Frontal cortex (tissue), 4 donors: Measurements from ENCODE around the gene U2AF1L4. TPM values are rescaled to one million over a fixed set of nuclear protein-coding genes. Genes with fewer than 3 reads are reported as not detected.

Experiments used
- DNase-seq, 2 donors: peaks; one replicate each; pipeline ENCODE4 v3.0.0; 2012; ENCODE audit warnings: low spot score in 2 of 2
- FAIRE-seq: peaks from 2 replicates; lab custom pipeline; 2012; peaks lifted over from hg19 to GRCh38; lab: Jason Lieb, UNC
- total RNA-seq: library from RNA; depleted of rRNA; stranded (reverse); fragments of >200 nt; gene quantifications from one replicate; pipeline ENCODE4 v1.2.3, GENCODE V29; 2014
- donor health status: control.
- donor health status: control.
- donor health status: control.

The U2AF1L4 gene
- total RNA-seq, 1 donor from 2014 or later: 9.4 TPM

DNA sequence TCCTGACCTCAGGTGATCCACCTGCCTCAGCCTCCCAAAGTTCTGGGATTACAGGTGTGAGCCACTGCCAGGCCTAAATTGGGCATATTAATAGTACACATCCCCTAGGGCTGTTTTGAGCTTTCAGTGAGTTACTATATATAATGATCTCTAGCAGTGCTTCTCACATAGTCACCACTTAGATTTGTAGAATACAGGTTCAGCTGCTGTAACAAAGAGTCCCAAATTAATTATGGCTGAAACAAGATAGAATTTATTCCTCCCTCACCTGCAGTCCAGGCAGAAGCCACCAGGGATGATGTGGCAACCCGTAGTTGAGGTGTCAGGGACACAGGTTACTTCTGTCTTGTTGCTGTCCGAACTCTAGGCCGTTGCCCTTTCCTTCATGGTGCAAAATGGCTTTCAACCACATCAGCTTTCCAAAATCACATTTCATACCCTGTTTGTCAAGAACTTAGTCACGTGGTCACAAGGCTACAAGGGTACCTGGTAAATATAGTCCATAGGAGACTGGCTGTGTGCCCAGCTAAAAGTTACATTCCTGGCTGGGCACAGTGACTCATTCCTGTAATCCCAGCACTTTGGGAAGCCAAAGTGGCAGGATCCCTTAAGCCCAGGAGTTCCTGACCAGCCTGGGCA lies 15.6 kb upstream of the U2AF1L4 start:
- DNase-seq (no peak), FAIRE-seq (no peak)

DNA sequence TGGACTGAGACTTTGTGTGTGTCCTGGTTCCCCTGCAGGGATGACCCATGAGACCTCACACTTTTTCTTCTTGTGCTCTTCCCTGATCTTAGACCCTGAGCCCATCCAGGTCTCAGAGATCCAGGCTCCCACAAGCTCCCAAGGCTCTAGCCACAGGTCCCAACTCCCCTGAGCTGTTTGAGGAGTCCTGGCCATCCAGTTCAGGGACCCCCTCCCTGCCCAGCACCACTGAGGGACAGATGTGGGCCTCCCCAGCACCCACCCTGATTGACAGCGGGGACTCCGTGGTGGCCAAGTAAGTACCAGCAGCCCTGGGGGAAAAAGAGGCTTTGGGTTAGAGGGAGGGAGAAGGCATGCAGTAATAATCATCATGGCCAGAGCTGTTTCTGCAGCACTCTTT lies 14.5 kb upstream of the U2AF1L4 start:
- no peak for FAIRE-seq
- no peak for DNase-seq

GRCh38 chr19:35757749-35758608 lies 12.8 kb upstream of the U2AF1L4 start, which contains the start of gene PROSER3:
Gene PROSER3 (plus strand): TSS chr19:35758176. CDS start chr19:35758216, 40 bp downstream.
- FAIRE-seq: peak; percentile 98
- peak; percentile 93 to 96 for DNase-seq

DNA sequence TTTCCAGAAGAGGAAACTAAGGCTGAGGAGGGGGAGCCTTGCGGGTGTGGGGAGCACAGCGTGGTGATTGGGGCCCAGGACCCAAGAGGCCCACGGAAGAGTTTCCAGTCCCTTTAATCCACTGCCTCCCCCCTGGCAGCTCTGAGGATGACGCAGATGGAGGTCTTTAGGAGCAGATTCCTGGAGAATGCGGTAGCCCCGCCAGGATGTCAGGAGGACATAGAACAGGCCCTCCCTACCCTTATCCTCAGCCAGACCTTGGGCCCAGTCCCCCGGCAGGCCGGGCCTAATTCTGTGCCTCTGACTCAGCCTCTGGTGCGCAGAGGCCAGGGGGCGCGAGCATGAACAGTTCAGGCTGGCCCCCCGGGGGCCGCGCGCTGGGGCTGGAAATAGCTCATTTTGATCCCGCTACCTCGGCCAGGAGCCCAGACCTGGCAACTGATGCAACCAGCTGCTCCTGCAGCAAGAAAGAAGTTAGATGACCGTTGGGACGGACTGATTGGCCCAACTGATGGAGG lies 12.1 kb upstream of the U2AF1L4 start:
- DNase-seq (peak in 1 of 2 donors; percentile 29), FAIRE-seq (no peak)

GRCh38 chr19:35756377-35757230 lies 11.4 kb upstream of the U2AF1L4 start, which contains the start of gene HSPB6:
Gene HSPB6 (minus strand): TSS chr19:35757029. CDS start chr19:35757008, 21 bp downstream.
- FAIRE-seq: no peak

DNA sequence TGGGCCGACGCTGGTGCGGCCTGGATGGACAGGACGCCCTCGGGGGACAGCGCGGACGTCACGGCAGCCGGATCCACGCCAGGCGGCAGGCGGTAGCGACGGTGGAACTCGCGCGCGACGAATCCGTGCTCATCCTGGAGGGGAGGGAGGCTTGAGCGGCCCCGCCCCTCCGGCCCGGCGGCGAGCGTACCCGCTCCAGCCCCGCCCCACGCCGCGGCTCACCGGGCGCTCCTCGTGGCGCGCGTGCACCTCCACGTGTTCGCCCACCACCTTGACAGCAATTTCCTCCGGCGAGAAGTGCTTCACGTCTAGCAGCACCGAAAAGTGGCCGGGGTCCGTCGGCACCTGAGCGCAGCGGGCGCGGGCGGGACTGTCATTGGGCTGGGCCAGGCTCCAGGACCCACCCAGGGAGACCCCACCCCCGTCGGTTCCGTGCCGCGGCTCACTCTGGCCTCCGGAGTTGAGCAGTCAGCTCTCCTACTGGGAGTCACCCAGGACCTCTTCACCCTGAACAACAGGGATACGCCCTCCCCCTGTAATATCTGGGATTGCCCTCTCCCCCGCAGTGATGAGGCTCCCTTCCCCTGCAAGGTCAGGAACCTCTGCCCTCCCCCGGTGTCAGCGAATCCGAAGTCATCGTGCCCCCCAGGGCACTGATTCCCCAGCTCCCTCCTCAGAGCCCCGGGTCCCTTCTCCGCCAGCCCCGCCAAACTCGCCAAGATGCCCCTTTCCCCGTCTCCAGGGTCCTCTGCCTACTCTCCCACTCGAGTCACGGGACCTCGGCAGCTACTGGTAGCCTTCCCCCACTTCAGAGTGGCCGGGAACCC lies 10.5 kb upstream of the U2AF1L4 start:
- FAIRE-seq (no peak), DNase-seq (peak in 1 of 2 donors; percentile 30)

More at GRCh38 chr19:35756377-35757230, 11.4 kb upstream of the U2AF1L4 start, which contains the start of gene HSPB6:
- peak in 1 of 2 donors; percentile 24 for DNase-seq

- DNase-seq (no peak), FAIRE-seq (no peak)
Observed at GRCh38 chr19:35755131-35755549, 9.9 kb upstream of the U2AF1L4 start.

GRCh38 chr19:35754370-35755130 lies 9.3 kb upstream of the U2AF1L4 start:
- no peak for FAIRE-seq
- DNase-seq: no peak

- no peak for DNase-seq
- FAIRE-seq: no peak
Observed at GRCh38 chr19:35753634-35754369, 8.6 kb upstream of the U2AF1L4 start.

GRCh38 chr19:35752746-35753350 lies 7.6 kb upstream of the U2AF1L4 start:
- DNase-seq: no peak
- FAIRE-seq: no peak

DNA sequence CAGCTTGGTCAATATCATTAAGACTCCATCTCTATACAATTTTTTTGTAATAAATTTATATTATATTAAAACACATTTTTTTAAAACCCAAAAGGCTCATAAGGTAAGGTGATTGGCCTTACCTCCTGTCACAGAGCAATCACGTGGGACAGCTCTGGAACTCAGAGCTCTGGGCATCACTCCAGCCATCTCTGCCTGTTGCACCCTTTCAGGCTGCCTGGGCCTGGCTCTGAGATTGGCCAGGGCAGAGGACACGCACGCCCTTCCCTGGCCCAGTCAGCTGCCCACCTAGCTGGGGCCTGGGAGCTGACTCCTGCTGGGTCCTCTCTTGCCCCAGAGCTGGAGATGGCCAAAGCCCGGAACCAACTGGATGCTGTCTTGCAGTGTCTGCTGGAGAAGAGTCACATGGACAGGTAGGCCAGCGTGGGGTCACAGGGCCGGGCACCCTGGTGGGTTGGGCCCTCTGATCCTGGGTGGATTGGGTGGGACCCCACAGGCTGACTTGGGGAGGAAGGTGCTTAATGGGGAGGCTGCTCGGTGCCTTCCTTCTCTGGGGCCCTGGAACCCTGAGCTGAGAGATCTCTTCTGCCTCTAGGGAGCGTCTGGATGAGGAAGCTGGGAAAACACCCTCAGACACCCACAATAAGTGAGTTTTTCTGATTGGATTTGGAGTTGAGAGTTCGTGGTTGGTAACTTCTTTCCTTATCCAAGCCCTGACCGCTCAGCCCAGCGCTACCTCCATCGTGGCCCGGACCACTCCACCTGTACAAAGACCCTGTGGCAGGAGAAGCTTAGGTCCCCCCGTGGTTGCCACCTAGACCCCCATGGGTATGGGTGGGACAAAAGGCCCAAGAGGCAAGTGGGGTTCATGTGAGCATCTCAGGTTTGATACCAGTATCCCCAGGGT lies 6.9 kb upstream of the U2AF1L4 start:
- DNase-seq: no peak
- no peak for FAIRE-seq

GRCh38 chr19:35750167-35750566 lies 4.9 kb upstream of the U2AF1L4 start:
- DNase-seq (no peak), FAIRE-seq (no peak)

DNA sequence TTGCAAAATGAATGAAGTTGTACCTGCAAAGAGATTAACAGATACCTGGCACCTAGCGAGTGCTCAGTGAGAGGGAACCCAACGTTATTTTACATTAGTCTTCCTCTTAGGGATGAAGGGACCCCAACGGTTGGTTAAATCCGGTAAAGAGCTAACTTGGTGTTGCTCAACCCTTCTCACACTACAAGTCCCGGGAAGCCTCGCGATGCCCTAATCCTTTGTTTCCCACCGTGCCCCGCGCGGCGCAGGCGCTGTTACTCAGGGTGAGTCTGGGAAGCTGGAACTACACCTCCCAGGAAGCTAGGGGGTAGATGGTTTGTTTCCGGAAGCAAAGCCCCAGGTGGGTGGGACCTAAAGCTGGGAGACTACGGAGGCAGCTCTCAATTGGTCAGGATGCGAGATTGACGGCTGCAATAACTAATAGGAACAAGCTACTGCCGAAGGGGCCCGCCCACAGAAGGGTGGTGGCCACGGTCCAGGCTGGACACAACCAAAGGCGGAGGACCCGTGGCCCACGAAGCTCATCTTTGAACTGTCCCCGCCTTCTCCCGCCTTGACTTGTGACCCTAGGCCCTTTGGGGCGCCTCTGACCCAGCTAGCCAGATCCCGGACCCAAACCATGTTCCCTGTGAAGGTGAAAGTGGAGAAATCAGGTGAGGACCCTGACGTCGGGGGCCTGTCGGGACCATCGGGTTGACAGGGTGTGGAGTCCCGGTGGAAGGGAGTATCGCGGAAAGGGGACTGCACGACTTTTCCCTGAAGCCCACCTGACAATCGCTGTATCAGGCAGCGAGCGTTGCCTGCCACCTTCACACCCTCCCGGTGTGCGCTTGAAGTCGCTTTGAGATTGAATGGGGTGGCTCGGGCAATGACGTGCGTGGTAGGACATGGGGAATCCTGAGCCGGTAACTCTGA lies 3.1 kb upstream of the U2AF1L4 start, which contains the start of gene LIN37:
TSS of gene LIN37 (plus strand) at position 471 of the 915 bp plus-strand sequence. CDS start at position 620, 149 bp downstream.
- FAIRE-seq: peak; percentile 96
- peak; percentile 88 to 90 for DNase-seq

DNA sequence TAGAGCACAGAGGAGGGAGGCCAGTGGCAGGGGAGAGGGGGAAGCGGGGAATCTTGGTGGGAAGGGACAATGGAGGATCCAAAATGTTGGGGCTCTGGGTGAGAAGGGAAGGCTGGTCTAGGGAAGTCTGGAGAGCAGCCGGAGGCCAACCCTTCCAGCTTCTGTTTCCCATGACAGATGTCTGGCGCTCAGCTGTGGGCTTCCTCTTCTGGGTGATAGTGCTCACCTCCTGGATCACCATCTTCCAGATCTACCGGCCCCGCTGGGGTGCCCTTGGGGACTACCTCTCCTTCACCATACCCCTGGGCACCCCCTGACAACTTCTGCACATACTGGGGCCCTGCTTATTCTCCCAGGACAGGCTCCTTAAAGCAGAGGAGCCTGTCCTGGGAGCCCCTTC lies 1.3 kb upstream of the U2AF1L4 start:
- FAIRE-seq: no peak
- no peak for DNase-seq

- no peak for FAIRE-seq
- DNase-seq: no peak
Observed at GRCh38 chr19:35746087-35746462, 857 bp upstream of the U2AF1L4 start.
